GM19438 (cell line): ENCODE data around the gene BRPF3.

Experiments
- ATAC-seq: cut with Tn5 transposase; IDR thresholded peaks from one replicate; pipeline ENCODE4 v1.9.1; 2021; ENCODE audit warnings: low read depth; ENCODE audit not compliant: unreplicated experiment

Gene BRPF3

GRCh38 chr6:36266913-36267644 lies 70.5 kb downstream of the BRPF3 start:
- ATAC-seq, result no peak

- ATAC-seq, result no peak
Measured at GRCh38 chr6:36267731-36268477, 71.4 kb downstream of the BRPF3 start.

DNA sequence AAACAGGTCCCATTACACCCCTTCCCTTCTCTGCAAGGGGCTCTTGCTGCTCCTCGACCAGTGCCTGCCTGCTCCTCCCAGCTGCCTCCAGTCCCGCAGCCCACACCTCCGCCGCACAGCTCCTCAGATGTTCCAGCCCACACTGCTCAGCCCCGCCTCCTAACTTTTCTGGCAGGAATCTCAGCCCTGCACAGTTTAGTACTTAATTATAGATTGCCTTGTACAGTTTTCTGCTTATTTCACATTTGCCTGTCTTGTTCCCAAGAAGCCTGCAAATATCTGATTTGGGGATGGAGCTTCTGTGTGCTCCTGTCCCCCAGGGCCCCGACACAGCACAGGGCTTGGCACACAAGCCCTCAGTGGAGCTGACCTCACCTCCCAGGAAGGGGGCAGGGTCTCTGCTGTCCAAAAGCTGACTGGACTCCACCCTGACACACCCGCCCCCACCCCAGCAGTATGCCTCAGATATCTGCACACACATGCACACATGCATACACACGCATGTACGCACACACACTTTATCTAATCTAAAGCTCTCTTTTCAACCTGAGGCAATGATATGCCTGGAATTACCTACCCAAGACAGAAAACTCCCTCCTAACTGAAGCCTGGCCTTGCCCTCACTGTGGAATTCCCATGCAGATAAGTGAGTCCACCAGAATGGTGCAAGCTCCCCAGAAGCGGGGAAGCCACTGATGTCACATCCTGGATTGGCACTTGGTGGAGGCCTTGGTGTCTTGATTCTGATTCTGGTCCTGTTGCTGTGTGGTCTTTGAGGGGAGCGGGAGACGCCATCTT lies 72.1 kb downstream of the BRPF3 start:
- ATAC-seq, result no peak

- ATAC-seq, result no peak
Measured at GRCh38 chr6:36269834-36270705, 73.5 kb downstream of the BRPF3 start, which contains the start of gene PNPLA1. TSS of gene PNPLA1 (plus strand) at chr6:36270060. CDS start at chr6:36270460, 400 bp downstream.

GRCh38 chr6:36272234-36272633 lies 75.7 kb downstream of the BRPF3 start:
- ATAC-seq, result no peak

DNA sequence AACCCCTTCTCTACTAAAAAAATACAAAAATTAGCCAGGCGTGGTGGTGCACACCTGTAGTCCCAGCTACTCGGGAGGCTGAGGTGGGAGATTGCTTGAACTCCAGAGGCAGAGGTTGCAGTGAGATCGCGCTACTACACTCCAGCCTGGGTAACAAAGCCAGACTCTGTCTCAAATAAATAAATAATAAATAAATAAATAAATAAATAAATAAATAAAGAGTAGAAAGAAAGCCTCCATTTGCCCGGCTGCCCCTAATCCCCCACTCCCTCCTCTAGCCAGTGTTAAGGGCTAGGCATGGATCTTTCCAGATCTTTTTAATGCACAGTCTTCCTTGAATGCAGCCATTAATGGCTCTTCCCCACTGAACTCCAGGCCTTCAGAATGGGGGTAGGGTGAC lies 76.5 kb downstream of the BRPF3 start:
- ATAC-seq, result no peak

GRCh38 chr6:36273802-36274514 lies 77.4 kb downstream of the BRPF3 start:
- ATAC-seq, result no peak

- ATAC-seq, result no peak
Measured at GRCh38 chr6:36276581-36277536, 80.3 kb downstream of the BRPF3 start.

DNA sequence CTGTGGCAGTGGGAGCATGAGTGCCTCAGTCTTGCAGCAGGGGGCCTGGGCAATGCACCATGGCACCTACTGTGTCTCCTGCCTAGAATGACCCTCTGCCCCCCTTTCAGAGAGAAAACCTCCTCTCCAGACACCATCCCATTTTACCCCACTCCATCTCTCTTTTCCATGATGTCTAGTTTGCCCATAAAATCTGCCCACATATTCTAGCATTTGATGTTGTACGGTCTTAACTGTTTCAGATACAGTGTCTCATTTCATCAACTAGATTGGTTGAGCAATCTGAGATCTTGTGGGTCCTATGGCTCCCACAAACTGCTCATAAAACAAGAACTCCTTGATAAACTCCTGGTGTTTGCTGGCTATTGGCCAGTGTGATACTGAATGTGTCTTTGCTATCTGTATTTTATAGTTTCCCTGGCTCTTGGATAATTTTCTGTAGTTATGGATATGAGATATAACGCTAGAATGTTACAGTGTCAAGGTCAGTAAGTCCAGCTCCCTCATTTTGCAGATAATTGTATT lies 81.5 kb downstream of the BRPF3 start:
- no peak for ATAC-seq

GRCh38 chr6:36280467-36280866 lies 83.9 kb downstream of the BRPF3 start:
- no peak for ATAC-seq

DNA sequence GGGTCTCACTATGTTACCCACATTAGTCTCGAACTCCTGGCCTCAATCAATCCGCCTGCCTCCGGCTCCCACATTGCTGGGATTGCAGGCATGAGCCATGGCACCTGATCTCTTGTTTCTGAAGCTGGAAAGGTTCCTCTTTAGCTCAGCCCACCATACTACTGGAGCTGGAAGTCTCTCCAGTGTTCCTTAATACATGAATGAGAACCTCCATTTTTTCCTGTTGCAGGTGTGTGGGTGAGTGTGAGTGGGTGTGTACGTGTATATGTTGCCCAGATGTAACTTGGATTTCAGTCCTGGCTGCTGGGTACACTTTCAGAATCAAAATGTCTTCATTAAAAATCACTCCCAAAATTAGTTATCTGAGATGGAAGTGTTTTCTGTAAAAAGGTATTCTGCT lies 84.4 kb downstream of the BRPF3 start:
- no peak for ATAC-seq
